ENCODE measurements around the gene NHLRC4.

DNA sequence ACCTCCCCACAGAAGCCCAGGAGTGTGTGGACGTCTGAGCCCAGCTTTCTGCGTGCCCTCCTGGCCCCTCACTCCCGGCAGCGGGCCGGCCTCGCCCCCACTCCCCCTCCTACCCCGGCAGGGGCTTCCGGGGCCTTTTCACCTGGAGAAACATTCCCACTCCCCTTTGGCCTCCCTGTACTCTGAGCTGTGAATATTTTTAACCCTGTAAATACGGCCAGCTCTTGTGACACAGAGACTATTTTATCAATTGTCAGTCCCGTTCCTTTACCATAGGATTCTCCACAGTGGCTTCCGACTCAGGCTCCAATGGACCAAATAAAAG is 12.5 kb upstream of the NHLRC4 start:
- TF ChIP-seq CREB5 (CRISPR knock-in tag; IDR thresholded peaks at IDR 0.05; ENCODE audit: low read depth), result no peak
- TF ChIP-seq ZC3H10 (CRISPR knock-in tag; IDR thresholded peaks at IDR 0.05), result no peak
- TF ChIP-seq POU6F1 (CRISPR knock-in tag; IDR thresholded peaks at IDR 0.05; ENCODE audit: borderline replicate concordance, low read depth), result no peak
- TF ChIP-seq RARB (CRISPR knock-in tag; IDR thresholded peaks at IDR 0.05), result no peak
- TF ChIP-seq BACH2 (CRISPR knock-in tag; IDR thresholded peaks at IDR 0.05; ENCODE audit: borderline replicate concordance), result no peak
- TF ChIP-seq ZFP3 (CRISPR knock-in tag; IDR thresholded peaks at IDR 0.05), result no peak
- TF ChIP-seq TSHZ2 (CRISPR knock-in tag; IDR thresholded peaks at IDR 0.05), result no peak
- TF ChIP-seq ZNF565 (CRISPR knock-in tag; conservative IDR thresholded peaks at IDR 0.05; ENCODE audit: low read depth), result no peak
- TF ChIP-seq GLIS3 (CRISPR knock-in tag; IDR thresholded peaks at IDR 0.05), result no peak
- no peak for TF ChIP-seq CSDC2 (CRISPR knock-in tag; IDR thresholded peaks at IDR 0.05)
- TF ChIP-seq PPARA (CRISPR knock-in tag; IDR thresholded peaks at IDR 0.05; ENCODE audit: borderline replicate concordance), result no peak
- no peak for TF ChIP-seq SNAI2 (CRISPR knock-in tag; IDR thresholded peaks at IDR 0.05)
- TF ChIP-seq ESRRG (CRISPR knock-in tag; IDR thresholded peaks at IDR 0.05), result no peak

Measured in SK-N-SH treated with all-trans-retinoic acid at 6 μM for 48 hours (cell line).